Astrocyte of the cerebellum (primary cell): ENCODE measurements around the gene ARHGAP29.

Source experiments
- DNase-seq: peaks from one replicate; pipeline ENCODE4 v3.0.0-alpha.2; 2011; ENCODE audit warnings: low read depth
- H3K4me3 ChIP-seq: 2 replicates; pipeline ENCODE4 v1.5.1; 2011; ENCODE audit warnings: mild to moderate bottlenecking, low read depth, low read length, moderate library complexity
- CTCF ChIP-seq: IDR thresholded peaks from 2 replicates; pipeline ENCODE4 v1.5.1; 2012; ENCODE audit warnings: low read length, low read depth, moderate library complexity, mild to moderate bottlenecking; ENCODE audit errors: missing control alignments
- in situ Hi-C: cut with HindIII; loops from 2 replicates; pipeline ENCODE4 v1.10.0; 2017; ENCODE audit warnings: low sequenced_read_pairs

ARHGAP29 gene

DNA sequence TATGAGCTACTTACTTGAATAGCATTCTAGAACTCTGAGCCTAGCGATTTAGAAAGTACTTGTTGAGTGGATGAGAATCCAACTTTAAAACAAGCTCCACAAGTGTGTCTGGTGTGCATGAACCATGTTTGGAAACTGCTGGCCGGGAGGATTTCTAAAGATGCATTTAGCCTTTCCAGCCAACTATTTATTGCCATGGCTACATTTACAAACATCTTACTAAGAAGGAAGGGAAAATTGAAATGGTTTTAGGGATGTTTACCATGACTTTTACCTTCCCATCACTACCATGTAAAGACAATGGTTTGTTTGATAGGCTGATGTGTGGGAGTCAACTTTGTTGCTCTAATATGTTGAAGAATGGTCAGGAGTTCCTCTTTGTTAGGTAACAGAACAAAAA is 37.7 kb upstream of the ARHGAP29 start:
- DNase-seq = no peak
- in situ Hi-C loops = no loop called here
- no peak for TF ChIP-seq CTCF
- H3K4me3 ChIP-seq = no peak overlapping the region

GRCh38 chr1:94274561-94274960 is 37.2 kb upstream of the ARHGAP29 start:
- DNase-seq = no peak
- no peak for TF ChIP-seq CTCF
- in situ Hi-C loops = no loop called here
- no peak overlapping the region for H3K4me3 ChIP-seq

DNA sequence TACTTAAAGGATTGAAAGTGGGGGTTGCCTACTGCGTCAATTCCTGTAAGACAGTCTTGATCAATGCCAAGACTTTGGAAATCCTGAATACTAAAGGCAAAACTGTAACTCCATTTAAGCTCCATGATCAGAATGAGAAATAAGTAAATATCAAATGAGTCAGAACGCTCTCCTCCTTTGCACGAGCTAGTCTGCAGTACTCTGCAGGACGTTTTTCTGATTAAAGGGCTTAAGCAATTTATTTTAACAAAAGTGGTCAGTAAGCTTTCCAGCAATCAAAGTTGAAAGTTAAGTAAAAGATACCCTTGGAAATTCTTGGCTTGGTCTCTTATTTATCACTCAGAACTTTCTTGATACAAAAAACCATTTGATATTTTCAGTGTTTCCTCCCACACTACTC is 35.7 kb upstream of the ARHGAP29 start:
- no peak for TF ChIP-seq CTCF
- in situ Hi-C loops = no loop called here
- no peak overlapping the region for H3K4me3 ChIP-seq
- no peak for DNase-seq

- no peak for TF ChIP-seq CTCF
- no peak overlapping the region for H3K4me3 ChIP-seq
- in situ Hi-C loops = no loop called here
- no peak for DNase-seq
Observed at GRCh38 chr1:94272388-94272787, 35.0 kb upstream of the ARHGAP29 start.

DNA sequence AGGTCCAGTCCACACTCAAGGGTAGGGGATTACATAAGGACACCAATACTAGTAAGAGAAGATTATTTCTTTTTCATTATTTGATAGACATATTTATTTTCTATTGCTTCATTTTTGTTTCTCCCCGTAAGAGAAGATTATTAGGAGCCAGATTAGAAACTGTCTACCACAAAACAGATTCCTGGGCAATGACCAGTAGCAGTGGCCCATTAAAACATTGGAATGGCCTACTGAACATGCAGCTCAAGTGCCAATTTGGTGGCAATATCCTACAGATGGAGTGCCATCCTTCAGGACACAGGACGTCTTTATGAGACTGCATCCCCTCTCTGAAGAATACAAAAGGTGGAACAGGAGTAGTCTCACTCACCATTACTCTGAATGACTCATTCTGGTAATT is 34.0 kb upstream of the ARHGAP29 start:
- no peak overlapping the region for H3K4me3 ChIP-seq
- no peak for TF ChIP-seq CTCF
- DNase-seq = no peak
- in situ Hi-C loops = no loop called here

GRCh38 chr1:94270801-94271203 is 33.4 kb upstream of the ARHGAP29 start:
- DNase-seq = peak; percentile 90

More at GRCh38 chr1:94270801-94271203, 33.4 kb upstream of the ARHGAP29 start:
- H3K4me3 ChIP-seq = no peak overlapping the region
- no peak for TF ChIP-seq CTCF
- in situ Hi-C loops = no loop called here
